Measurements from ENCODE around the gene FAM20C.
"Not testable (repeated sequence)": the region's sequence is repeated elsewhere in the genome, so short reads cannot be mapped to it uniquely, and the experiment has no call there.

FAM20C gene

DNA sequence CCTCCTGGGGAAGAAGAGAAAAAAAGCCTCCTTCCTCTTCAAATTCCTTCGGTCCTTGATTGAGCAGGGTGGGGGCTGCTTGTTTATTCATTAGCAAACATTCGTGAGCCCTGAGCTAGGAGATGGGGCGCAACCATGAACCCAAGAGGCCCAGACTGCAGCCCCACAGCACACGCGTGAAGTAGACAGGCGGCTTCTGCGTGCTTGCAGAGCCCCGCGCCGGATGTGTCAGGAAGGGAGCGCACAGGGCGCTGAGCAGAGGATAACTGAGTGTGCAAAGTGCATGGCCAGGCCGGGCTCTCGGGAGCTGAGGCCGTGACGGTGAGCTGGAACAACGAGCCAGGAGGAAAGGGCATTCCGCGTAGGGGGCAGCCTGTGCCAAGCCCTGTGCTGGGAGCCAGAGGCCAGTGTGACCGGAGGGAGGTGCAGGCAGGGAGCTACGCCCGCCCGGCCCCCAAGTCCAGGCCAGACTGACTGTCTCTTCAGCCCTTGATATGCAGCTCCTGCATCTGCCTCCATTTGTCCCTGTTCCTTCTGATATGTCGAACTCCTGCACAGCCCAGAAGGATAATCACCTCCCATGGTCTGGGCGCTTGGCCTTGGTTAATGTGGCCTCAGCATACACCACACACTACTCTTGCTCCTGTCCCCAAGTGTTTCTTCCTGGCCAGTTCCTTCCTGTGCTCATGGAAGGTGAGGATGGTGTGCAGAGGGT is 102.2 kb downstream of the FAM20C start:
- Mint-ChIP-seq H3K27me3 (peaks cover 38% of the 10 kb centered on the region), H3K4me3 (no peak overlapping the region), H3K36me3 (no peaks in the 10 kb centered on the region), H3K9me3 (no peaks in the 10 kb centered on the region), H3K4me1 (no peaks in the 10 kb centered on the region), H3K27ac (no peak overlapping the region)
- DNase-seq, result no peak
- CTCF ChIA-PET, result no interaction called here

DNA sequence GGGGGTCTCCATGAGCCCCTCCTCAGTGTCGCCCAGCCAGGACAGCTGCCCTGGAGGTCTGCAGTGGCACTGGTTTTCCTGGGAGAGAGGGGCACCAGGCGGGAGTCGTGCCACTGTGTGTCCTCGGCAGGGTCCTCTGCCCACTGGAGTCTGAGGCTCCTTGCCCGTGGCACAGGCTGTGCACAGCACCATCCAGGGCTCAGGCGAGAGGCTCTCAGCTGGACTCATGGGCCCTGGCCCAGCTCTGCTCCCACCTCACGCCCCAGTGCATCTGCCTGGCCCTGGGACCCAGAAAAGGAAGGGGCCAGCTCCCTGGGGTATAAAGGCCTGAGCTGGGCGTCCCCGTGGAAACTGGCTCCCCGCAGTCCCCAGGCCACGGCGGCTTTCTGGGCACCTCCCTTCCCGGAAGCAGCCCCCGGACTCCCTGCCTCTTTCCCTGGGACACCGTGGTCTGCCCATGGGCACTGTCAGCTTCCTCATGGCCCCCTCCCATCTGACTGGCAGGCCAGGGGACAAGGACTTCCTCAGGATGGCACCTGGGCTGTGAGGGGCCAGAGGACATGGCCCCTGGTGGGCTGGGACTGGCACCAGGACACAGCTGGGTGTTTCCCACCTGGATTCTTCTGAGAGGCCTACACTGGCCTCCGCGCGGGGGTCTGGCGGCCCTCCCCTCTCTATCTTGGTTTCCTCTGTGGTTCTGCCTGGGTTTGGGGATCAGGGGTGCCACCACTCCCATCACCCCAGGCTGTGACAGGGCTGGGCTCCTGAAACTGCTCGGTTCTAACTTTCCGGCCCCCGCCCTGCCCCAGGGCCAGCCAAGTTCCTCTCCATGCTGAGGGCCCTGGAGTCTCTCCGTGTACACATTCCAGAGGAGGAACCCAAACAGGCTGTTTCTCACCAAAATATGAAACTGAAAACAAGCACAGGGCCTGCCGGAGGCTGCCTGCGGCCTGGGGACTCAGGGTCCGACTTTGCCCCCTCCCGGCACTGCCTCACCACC is 103.1 kb downstream of the FAM20C start:
- no peak overlapping the region for H3K27ac Mint-ChIP-seq
- H3K4me1 Mint-ChIP-seq, result no peaks in the 10 kb centered on the region
- no peak for DNase-seq
- H3K9me3 Mint-ChIP-seq, result no peaks in the 10 kb centered on the region
- no peak overlapping the region for H3K4me3 Mint-ChIP-seq
- H3K36me3 Mint-ChIP-seq, result no peaks in the 10 kb centered on the region
- CTCF ChIA-PET, result no interaction called here
- H3K27me3 Mint-ChIP-seq, result peaks cover 29% of the 10 kb centered on the region

DNA sequence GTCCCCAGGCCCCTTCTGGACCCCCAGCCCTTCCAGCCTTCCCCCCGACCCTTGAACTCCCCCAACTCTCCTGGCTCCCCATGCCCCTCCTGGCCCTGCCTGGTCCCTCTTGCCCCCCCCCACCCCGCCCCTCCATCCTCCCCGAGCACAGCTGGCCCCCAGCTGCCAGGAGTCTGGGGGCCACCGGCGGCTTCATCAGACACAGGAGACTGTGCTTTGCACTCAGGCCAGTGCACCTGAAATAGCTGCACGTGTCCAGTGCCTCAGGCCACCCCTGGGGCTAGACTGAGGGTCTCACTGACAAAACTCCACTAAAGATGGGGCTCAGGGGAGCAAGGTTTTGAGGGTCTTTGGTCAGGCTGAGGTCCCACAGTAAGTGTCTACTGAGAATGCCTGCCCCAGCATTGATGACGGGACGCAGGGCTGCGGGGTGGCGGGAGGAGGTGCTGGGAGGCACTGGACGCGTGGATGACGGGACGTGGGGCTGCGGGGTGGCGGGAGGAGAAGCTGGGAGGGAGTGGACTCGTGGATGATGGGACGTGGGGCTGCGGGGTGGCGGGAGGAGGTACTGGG is 104.1 kb downstream of the FAM20C start:
- Mint-ChIP-seq H3K27me3 (peaks cover 22% of the 10 kb centered on the region), H3K4me1 (no peaks in the 10 kb centered on the region), H3K27ac (no peak overlapping the region), H3K9me3 (peaks cover 3% of the 10 kb centered on the region), H3K4me3 (no peak overlapping the region), H3K36me3 (no peaks in the 10 kb centered on the region)
- DNase-seq, result no peak
- CTCF ChIA-PET, result no interaction called here

DNA sequence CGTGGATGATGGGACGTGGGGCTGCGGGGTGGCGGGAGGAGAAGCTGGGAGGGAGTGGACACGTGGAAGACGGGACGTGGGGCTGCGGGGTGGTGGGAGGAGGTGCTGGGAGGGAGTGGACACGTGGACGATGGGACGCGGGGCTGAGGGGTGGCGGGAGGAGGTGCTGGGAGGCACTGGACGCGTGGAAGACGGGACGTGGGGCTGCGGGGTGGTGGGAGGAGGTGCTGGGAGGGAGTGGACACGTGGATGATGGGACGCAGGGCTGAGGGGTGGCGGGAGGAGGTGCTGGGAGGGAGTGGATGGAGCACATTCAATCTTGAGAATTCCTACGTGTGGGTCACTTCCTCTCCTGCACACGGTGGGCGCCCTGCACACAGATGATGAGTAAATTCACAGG is 104.8 kb downstream of the FAM20C start:
- H3K27ac Mint-ChIP-seq, H3K4me1 Mint-ChIP-seq: not testable (repeated sequence)

DNA sequence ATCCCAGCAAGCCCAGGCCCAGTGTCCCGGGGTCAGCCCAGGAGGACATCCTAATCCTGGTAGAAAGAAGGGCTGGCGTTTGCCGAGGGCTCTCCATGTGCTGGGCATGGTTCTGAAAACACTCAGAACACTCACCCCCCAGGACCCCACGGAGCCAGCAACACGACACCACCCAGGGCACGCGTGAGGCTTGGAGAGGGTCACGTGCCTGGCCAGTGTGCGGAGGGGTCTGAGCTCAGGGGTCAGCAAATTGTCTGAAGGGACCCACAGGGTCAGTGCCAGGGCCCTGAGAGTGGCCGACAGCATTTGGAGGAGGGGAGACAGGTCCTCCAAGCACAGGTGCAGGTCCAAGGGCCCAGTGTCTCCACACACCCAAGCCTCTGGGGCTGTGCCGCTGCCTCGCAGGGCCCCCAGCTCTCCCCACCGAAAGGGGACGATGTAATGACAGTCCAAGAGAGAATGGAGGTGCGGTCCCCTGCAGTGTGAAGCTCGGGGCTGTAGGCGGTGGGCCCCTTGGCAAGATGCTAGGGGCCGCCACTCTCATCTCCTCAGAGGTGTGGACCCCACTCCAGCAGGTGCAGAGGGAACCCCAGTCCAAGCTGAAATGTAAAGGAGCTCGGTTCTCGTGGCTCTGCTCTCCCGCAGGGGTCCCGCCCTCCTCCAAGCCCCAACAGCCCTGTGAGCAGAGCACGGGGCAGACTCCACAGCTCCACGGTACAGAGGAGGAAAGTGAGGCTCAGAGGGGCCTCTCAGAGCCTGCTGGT is 105.4 kb downstream of the FAM20C start:
- Mint-ChIP-seq H3K36me3 (no peaks in the 10 kb centered on the region), H3K9me3 (peaks cover 3% of the 10 kb centered on the region), H3K27me3 (peaks cover 8% of the 10 kb centered on the region), H3K4me3 (no peak overlapping the region), H3K4me1 (no peaks in the 10 kb centered on the region), H3K27ac (no peak overlapping the region)
- no peak for DNase-seq
- CTCF ChIA-PET, result no interaction called here

More for the DNA sequence above, 104.8 kb downstream of the FAM20C start:
- DNase-seq, H3K36me3 Mint-ChIP-seq, CTCF ChIA-PET, H3K9me3 Mint-ChIP-seq, H3K4me3 Mint-ChIP-seq: not testable (repeated sequence)
- peaks cover 15% of the 10 kb centered on the region for H3K27me3 Mint-ChIP-seq

DNA sequence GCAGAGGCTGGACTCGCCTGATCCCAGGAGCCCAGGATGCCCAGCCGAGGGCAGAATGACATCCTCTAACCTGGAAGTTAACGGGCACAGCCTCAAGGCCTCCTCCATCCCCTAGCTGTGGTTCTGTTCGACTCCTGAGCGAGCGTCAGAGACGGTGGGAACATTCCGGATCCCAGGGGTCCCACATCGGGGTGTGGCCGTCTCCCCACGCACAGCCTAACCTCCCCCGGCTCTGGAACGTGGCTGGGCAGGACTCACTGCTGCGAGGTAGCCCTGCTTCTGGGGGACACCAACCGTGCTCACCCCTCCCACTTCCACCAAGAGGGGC is 106.0 kb downstream of the FAM20C start:
- no peak for DNase-seq
- H3K9me3 Mint-ChIP-seq, result peaks cover 3% of the 10 kb centered on the region
- H3K36me3 Mint-ChIP-seq, result no peaks in the 10 kb centered on the region
- no peaks in the 10 kb centered on the region for H3K4me1 Mint-ChIP-seq
- CTCF ChIA-PET, result no interaction called here
- H3K27me3 Mint-ChIP-seq, result peaks cover 5% of the 10 kb centered on the region
- H3K27ac Mint-ChIP-seq, result no peak overlapping the region
- no peak overlapping the region for H3K4me3 Mint-ChIP-seq

DNA sequence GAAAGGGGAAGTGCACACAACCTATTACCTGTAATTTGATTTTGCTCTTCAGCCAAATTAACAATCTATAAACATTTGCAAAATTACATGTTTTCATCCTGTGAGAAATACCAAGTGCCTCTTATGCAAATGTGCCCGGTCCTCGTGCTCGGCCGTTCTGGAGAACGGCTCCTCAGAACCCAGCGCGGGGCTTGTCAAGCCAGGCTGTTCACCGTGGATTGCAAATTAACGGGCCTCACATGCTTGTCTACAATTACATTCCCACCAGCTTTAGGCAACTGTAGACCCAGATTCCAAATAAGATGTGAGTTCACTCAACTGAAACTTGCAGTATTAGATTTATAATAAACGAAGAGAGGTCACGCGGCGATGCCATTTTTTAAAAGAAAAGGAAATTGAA is 106.4 kb downstream of the FAM20C start:
- H3K36me3 Mint-ChIP-seq, result no peaks in the 10 kb centered on the region
- no peak overlapping the region for H3K4me3 Mint-ChIP-seq
- H3K27me3 Mint-ChIP-seq, result peaks cover 5% of the 10 kb centered on the region
- peaks cover 3% of the 10 kb centered on the region for H3K9me3 Mint-ChIP-seq
- H3K27ac Mint-ChIP-seq, result no peak overlapping the region
- CTCF ChIA-PET, result no interaction called here
- no peaks in the 10 kb centered on the region for H3K4me1 Mint-ChIP-seq
- DNase-seq, result no peak

DNA sequence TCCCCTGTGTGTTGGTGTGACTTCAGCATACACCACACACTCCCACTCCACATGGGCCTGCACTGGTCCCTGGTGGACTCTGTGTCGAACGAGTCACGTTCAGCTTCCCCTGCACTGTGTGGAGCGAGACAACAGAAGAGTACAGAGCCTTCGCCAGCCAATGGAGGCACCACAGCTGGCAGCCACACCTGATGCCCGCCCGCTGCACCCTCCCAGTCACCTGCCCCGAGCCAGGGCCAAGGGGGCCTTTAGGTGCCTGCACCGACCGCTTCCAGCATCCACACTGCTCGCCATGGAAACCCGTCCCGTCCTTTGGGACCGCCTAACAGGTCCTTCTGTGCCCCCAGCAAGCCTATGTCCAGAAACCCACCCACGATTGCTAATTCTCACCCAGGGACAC is 106.8 kb downstream of the FAM20C start:
- Mint-ChIP-seq H3K27ac (no peak overlapping the region), H3K27me3 (peaks cover 5% of the 10 kb centered on the region), H3K4me1 (no peaks in the 10 kb centered on the region), H3K4me3 (no peak overlapping the region), H3K9me3 (peaks cover 3% of the 10 kb centered on the region), H3K36me3 (no peaks in the 10 kb centered on the region)
- CTCF ChIA-PET, result no interaction called here
- no peak for DNase-seq

DNA sequence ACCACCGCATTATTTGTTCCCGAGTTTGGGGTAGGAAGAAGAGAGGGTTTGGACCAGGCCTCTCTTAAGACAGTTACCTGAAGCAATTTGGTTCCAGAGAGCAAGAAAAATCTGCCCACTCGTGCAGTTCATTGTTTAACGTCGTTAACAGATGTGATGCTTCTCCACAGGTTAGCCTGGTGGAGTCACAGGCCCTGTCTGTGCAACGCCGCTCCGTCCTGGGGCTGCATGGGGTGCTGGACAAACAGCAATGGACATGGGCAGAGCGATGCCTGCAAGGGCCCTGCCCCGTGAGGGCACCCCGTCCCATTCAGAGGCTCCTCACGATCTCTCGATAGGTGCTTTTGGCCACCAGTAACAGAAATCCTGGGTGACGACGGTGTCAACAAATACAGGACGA is 107.3 kb downstream of the FAM20C start:
- Mint-ChIP-seq H3K27me3 (peaks cover under 1% of the 10 kb centered on the region), H3K4me3 (no peak overlapping the region), H3K36me3 (no peaks in the 10 kb centered on the region), H3K27ac (no peak overlapping the region), H3K4me1 (no peaks in the 10 kb centered on the region), H3K9me3 (peaks cover 6% of the 10 kb centered on the region)
- CTCF ChIA-PET, result no interaction called here
- no peak for DNase-seq

DNA sequence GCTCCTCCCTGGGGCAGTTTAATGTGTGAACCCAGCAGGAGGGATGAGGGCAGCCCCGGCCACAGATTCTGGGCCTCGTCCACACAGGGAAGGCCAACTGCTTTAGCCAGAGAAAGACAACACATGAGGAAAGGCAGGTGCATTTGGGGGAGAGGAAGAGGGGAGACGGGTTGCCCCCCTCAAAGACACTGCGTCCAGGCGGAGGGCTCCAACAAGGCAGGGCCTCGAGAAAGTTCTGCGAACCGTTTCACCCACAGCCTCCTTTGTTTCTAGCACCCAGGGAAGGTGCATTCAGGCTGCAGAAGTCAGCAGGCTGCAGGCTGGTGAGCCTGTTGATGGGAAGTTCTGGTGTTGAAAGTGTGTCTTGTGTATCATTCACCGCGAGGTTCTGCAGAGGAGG is 107.7 kb downstream of the FAM20C start:
- H3K4me1 Mint-ChIP-seq, result no peaks in the 10 kb centered on the region

DNA sequence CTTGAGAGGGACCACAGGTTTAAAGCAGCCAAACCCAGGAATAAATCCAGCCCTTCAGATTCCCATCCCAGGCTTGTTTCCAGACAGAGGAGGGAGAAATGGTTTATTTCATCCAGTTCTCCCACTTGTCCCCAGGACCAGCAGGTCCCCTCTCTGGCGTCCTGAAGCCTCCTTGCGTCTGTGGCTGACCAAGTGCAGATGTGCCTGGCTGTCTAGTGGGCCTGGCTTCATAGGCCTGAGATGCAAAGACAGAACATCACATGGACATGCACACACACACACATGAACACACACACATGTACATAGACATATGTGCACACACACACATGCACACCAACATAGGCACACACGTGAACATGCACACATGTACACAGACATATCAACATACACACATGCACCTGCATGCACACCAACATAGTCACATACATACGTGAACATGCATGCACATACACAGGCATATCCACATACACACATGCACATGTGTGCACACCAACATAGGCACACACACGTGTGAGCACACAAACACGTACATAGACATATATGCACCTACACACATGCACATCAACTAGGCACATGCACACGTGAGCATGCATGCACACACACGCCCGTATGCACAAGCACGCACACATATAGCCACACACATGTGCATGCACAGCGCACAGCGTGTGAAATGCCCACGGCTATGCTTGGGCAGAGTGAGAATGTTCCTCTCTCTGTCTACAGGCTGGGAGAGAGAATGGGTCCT is 108.3 kb downstream of the FAM20C start:
- no peak for DNase-seq
- no peaks in the 10 kb centered on the region for H3K4me1 Mint-ChIP-seq
- CTCF ChIA-PET, result no interaction called here
- no peaks in the 10 kb centered on the region for H3K27me3 Mint-ChIP-seq
- H3K9me3 Mint-ChIP-seq, result peaks cover 9% of the 10 kb centered on the region
- no peaks in the 10 kb centered on the region for H3K36me3 Mint-ChIP-seq
- no peak overlapping the region for H3K27ac Mint-ChIP-seq
- H3K4me3 Mint-ChIP-seq, result no peak overlapping the region

More for the DNA sequence above, 107.7 kb downstream of the FAM20C start:
- Mint-ChIP-seq H3K27ac (no peak overlapping the region), H3K27me3 (no peaks in the 10 kb centered on the region), H3K9me3 (peaks cover 9% of the 10 kb centered on the region), H3K4me3 (no peak overlapping the region), H3K36me3 (no peaks in the 10 kb centered on the region)
- no peak for DNase-seq
- CTCF ChIA-PET, result no interaction called here

DNA sequence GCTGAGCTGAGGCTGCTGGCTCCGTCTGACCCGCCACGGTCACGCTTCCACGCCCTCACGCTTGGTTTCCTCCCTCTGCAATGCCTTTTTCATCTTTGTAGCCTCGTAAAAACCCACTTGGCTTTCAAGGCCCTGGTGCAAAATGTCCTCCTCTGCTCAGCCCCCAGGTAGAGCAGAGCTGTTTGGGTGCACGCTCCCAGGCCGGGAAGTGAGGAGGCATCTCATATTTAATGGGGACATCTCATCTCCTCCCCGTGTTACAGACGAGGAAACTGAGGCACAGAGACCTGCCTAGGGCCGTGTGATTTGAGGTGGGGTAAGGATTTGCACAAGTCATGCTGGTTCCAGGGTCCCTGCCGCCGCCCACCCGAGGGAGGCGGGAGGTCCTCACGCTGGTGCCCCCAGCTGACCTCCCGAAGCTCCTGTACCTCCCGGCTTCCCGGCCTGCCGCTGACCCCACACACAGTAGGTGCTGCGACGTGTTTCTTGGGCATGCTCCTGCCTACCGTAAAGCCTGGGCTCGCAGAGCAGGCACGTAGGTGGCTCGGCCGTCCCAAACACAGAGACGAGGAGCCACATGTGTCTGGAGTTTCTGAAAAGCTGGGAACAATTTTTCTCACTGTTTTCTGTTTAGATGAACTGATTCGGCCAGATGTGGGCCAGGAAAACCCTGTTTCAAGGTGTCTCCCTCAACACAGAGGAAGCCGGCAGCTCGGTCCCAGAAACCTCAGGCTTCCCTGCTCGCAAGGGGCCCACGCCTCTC is 109.1 kb downstream of the FAM20C start:
- Mint-ChIP-seq H3K4me1 (no peaks in the 10 kb centered on the region), H3K4me3 (no peak overlapping the region), H3K36me3 (no peaks in the 10 kb centered on the region), H3K27ac (no peak overlapping the region), H3K9me3 (peaks cover 9% of the 10 kb centered on the region), H3K27me3 (peaks cover 4% of the 10 kb centered on the region)
- DNase-seq, result no peak
- CTCF ChIA-PET, result no interaction called here

Measured in activated naive CD4-positive, alpha-beta T cell treated with anti-CD3 and anti-CD28 coated beads, Interleukin-2, amount 10 ng/mL, durations not matched to agents 7 days and 5 days (primary cell).